ENCODE measurements around the gene CDCA3. TPM values are rescaled to one million over a fixed set of nuclear protein-coding genes. Genes with fewer than 3 reads are reported as not detected.

The CDCA3 gene
- total RNA-seq, 4 donors from 2014 or later: 2.0 to 7.1 (median 2.9) TPM

GRCh38 chr12:6854036-6854435 is 3.0 kb upstream of the CDCA3 start:
- WGBS, 2 donors: 75 to 81% methylated on average over 6 of the region's 6 CpGs
- TF ChIP-seq CTCF (IDR thresholded peaks at IDR 0.05): no peak
- no peak for TF ChIP-seq POLR2A (IDR thresholded peaks at IDR 0.05)
- no peak for DNase-seq (ENCODE audit: low spot score in 2 of 2)
- intact Hi-C loops (cut with DNase I; ENCODE audit: low total_unique reads): no loop called here
- H3K4me3 ChIP-seq (ENCODE audit: low read depth, poor library complexity, severe bottlenecking): no peak overlapping the region

- no peak for DNase-seq (ENCODE audit: low spot score in 2 of 2)
- intact Hi-C loops (cut with DNase I; ENCODE audit: low total_unique reads): no loop called here
- H3K4me3 ChIP-seq (ENCODE audit: low read depth, poor library complexity, severe bottlenecking): no peak overlapping the region
- WGBS, 2 donors: 80 to 83% methylated on average over 1 of the region's 1 CpG
- TF ChIP-seq POLR2A (IDR thresholded peaks at IDR 0.05) (no peak), CTCF (IDR thresholded peaks at IDR 0.05) (no peak)
These were observed 2.5 kb upstream of the CDCA3 start for GRCh38 chr12:6853626-6854025.

- H3K4me3 ChIP-seq (ENCODE audit: low read depth, poor library complexity, severe bottlenecking): peak overlapping the region; percentile 26
- intact Hi-C loops (cut with DNase I; ENCODE audit: low total_unique reads): no loop called here
- 1 to 4% methylated on average over 18 of the region's 18 CpGs for WGBS, 2 donors
- peak in 1 of 2 donors; percentile 54 for DNase-seq (ENCODE audit: low spot score in 2 of 2)
- TF ChIP-seq POLR2A (IDR thresholded peaks at IDR 0.05) (no peak), CTCF (IDR thresholded peaks at IDR 0.05) (no peak)
These were observed 1.7 kb upstream of the CDCA3 start for GRCh38 chr12:6852651-6853354.

- DNase-seq (ENCODE audit: low spot score in 2 of 2): peak; percentile 99 to 100
- intact Hi-C loops (cut with DNase I; ENCODE audit: low total_unique reads): no loop called here
- WGBS, 2 donors: 0 to 1% methylated on average over 43 to 53 of the region's 65 CpGs
- TF ChIP-seq POLR2A (IDR thresholded peaks at IDR 0.05) (no peak), CTCF (IDR thresholded peaks at IDR 0.05) (no peak)
- H3K4me3 ChIP-seq (ENCODE audit: low read depth, poor library complexity, severe bottlenecking): peak within 1 kb of the TSS; percentile 39
These were observed 1.0 kb upstream of the CDCA3 start, which contains the start of gene USP5 for GRCh38 chr12:6851921-6852650. USP5 (plus strand) TSS chr12:6852150; CDS start chr12:6852180, 30 bp downstream.

GRCh38 chr12:6850796-6851152 is 312 bp downstream of the CDCA3 start:
- intact Hi-C loops (cut with DNase I; ENCODE audit: low total_unique reads): no loop called here
- WGBS, 2 donors: 30 to 44% methylated on average over 16 of the region's 16 CpGs
- H3K4me3 ChIP-seq (ENCODE audit: low read depth, poor library complexity, severe bottlenecking): no peak overlapping the region
- no peak for TF ChIP-seq CTCF (IDR thresholded peaks at IDR 0.05)
- TF ChIP-seq POLR2A (IDR thresholded peaks at IDR 0.05): no peak
- DNase-seq (ENCODE audit: low spot score in 2 of 2): peak; percentile 53 to 91

All from lower leg skin (tissue), 4 donors.